GM23248 (cell line): Measurements from ENCODE around the gene MYO10. TPM values are rescaled to one million over a fixed set of nuclear protein-coding genes. Genes with fewer than 3 reads are reported as not detected.

ENCODE experiments used
- DNase-seq: peaks from one replicate; pipeline ENCODE4 v3.0.0-alpha.2; 2015
- H2AFZ ChIP-seq: fragments of 200-600 bp; sonication (generic); 2 replicates; pipeline ENCODE4 v1.6.1; 2016; ENCODE audit warnings: antibody characterized with exemption
- H3F3A ChIP-seq: fragments of 200-600 bp; sonication (generic); 2 replicates; pipeline ENCODE4 v1.6.1; 2016; ENCODE audit warnings: mild to moderate bottlenecking, antibody characterized with exemption, mixed run types; ENCODE audit not compliant: insufficient read depth
- H3K27ac ChIP-seq: fragments of 200-600 bp; sonication (generic); 2 replicates; pipeline ENCODE4 v1.5.1; 2016; ENCODE audit warnings: mild to moderate bottlenecking
- H3K27me3 ChIP-seq: fragments of 200-600 bp; sonication (generic); replicated peaks from 2 replicates; pipeline ENCODE4 v1.6.1; 2016; ENCODE audit warnings: mild to moderate bottlenecking; ENCODE audit not compliant: insufficient read depth
- H3K36me3 ChIP-seq: fragments of 200-600 bp; sonication (generic); 2 replicates; pipeline ENCODE4 v1.6.1; 2016; ENCODE audit warnings: low read depth, mild to moderate bottlenecking
- H3K4me1 ChIP-seq: fragments of 200-600 bp; sonication (generic); 2 replicates; pipeline ENCODE4 v1.6.1; 2016; ENCODE audit warnings: mild to moderate bottlenecking; ENCODE audit not compliant: insufficient read depth
- H3K4me2 ChIP-seq: fragments of 200-600 bp; sonication (generic); one replicate; pipeline ENCODE4 v1.6.1; 2016; ENCODE audit warnings: mild to moderate bottlenecking; ENCODE audit not compliant: unreplicated experiment
- H3K4me3 ChIP-seq: fragments of 200-600 bp; sonication (generic); 2 replicates; pipeline ENCODE4 v1.5.1; 2016; ENCODE audit warnings: mild to moderate bottlenecking
- H3K79me2 ChIP-seq: fragments of 200-600 bp; sonication (generic); 2 replicates; pipeline ENCODE4 v1.6.1; 2016; ENCODE audit warnings: mild to moderate bottlenecking; ENCODE audit not compliant: insufficient read depth
- H3K9ac ChIP-seq: fragments of 200-600 bp; sonication (generic); 2 replicates; pipeline ENCODE4 v1.6.1; 2016; ENCODE audit warnings: mild to moderate bottlenecking
- H3K9me2 ChIP-seq: fragments of 200-600 bp; sonication (generic); 2 replicates; pipeline ENCODE4 v1.6.1; 2016; ENCODE audit warnings: mixed run types, mild to moderate bottlenecking, moderate library complexity; ENCODE audit not compliant: insufficient read depth
- H3K9me3 ChIP-seq: fragments of 200-600 bp; sonication (generic); one replicate; pipeline ENCODE4 v1.6.1; 2017; ENCODE audit warnings: low read depth
- H4K20me1 ChIP-seq: fragments of 200-600 bp; sonication (generic); 2 replicates; pipeline ENCODE4 v1.6.0; 2016; ENCODE audit not compliant: insufficient read depth
- EZH2 ChIP-seq: fragments of 200-600 bp; sonication (generic); IDR thresholded peaks from 2 replicates; pipeline ENCODE4 v1.6.1; 2018; ENCODE audit warnings: antibody characterized with exemption, mild to moderate bottlenecking; ENCODE audit not compliant: insufficient read depth, poor library complexity, severe bottlenecking
- EZH2phosphoT487 ChIP-seq: fragments of 200-600 bp; sonication (generic); IDR thresholded peaks from 2 replicates; pipeline ENCODE4 v1.6.1; 2018; ENCODE audit warnings: antibody characterized with exemption, moderate library complexity, mild to moderate bottlenecking, low read depth; ENCODE audit not compliant: insufficient read depth
- WGBS, 2 experiments: methylation state at CpG; one replicate each; pipeline ENCODE4 v1.1.6; 2015 to 2017; ENCODE audit warnings: low lambda C conversion rate in 2 of 2, low coverage in 1 of 2; ENCODE audit errors: missing lambda C conversion rate in 2 of 2; 5-methylcytosine and 5-hydroxymethylcytosine counted together
- in situ Hi-C: fragments of 300-500 bp; cut with MboI; formaldehyde crosslinking; loops from 2 replicates; pipeline ENCODE4 v1.15.0; 2020
- polyA plus RNA-seq: library from polyadenylated mRNA; unstranded; fragments of >200 nt; fragmentation: Nextera tagmentation; extraction: Ambion mirVana; gene quantifications from 2 replicates; pipeline ENCODE4 v1.2.1, GENCODE V29; 2016
- total RNA-seq: library from RNA; depleted of rRNA; stranded (reverse); fragments of >200 nt; shearing (Covaris generic); gene quantifications from 2 replicates; pipeline ENCODE4 v1.2.3, GENCODE V29; 2014

Gene MYO10
- total and polyA plus RNA-seq, 2 experiments from 2014 or later, result 43.2 to 47.0 TPM

DNA sequence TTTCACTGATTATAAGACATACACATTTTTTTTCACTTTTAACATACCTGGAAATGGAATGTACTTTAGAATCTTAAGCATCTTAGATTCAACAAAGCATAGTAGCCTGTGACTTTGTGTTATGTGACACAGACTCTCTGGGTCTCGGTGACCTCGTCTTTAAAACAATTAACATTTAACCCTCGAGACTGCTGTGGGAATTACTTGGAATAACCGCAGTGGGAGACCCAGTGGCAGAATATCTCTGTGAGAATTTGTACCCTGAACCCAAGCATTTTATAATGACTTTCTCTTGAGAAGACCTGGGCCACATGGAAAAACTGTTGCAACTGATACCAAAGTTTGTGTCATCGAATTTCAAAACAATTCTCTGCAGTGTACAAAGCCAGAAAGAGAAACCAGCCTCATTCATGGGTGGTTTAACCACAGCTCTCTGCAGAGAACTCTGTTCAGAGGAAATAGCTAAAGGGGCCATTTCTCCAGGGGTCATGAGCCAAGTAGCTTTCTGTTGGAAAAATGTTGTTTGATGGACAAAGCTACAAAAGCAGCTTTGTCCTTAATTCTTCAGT, 309.3 kb downstream of the MYO10 start:
- Histone ChIP-seq H3K36me3 (no peaks in the 10 kb centered on the region), H4K20me1 (no peaks in the 10 kb centered on the region)

DNA sequence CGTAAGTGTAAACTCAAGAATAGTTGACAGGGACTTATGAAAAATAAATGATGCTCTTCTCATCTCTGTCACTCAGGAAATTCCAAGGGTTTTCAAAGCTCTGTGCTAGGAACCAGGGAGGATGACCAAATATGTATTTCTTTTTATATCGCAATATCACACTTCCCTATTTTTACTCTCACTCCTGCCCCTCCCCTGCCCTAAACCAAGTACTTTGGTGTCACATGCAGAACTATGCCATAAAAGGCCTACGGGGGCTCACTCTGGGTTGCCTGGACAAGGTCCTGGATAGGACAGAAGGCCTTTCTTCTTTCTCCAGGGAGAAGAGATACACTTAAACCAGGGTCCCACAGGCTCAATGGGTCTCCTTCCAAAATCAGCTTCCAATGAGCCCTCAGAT, 311.0 kb downstream of the MYO10 start:
- TF ChIP-seq EZH2 (no peak), EZH2phosphoT487 (no peak)
- Histone ChIP-seq H3K79me2 (no peaks in the 10 kb centered on the region), H3K4me2 (no peak overlapping the region)

More for the DNA sequence above, 309.3 kb downstream of the MYO10 start:
- H3K4me2 ChIP-seq, result no peak overlapping the region
- H3K27me3 ChIP-seq, result peaks cover 35% of the 10 kb centered on the region
- no peaks in the 10 kb centered on the region for H3K79me2 ChIP-seq
- no peaks in the 10 kb centered on the region for H3F3A ChIP-seq
- no peak overlapping the region for H3K27ac ChIP-seq
- H3K9ac ChIP-seq, result no peak overlapping the region
- WGBS, 2 experiments, result 44 to 46% methylated on average over 5 of the region's 5 CpGs
- in situ Hi-C loops, result no loop called here
- H3K4me1 ChIP-seq, result no peaks in the 10 kb centered on the region
- H3K4me3 ChIP-seq, result no peak overlapping the region
- TF ChIP-seq EZH2phosphoT487, result no peak
- no peak for TF ChIP-seq EZH2
- no peaks in the 10 kb centered on the region for H3K9me3 ChIP-seq
- H3K9me2 ChIP-seq, result no peaks in the 10 kb centered on the region
- no peak overlapping the region for H2AFZ ChIP-seq
- peak; percentile 15 for DNase-seq

DNA sequence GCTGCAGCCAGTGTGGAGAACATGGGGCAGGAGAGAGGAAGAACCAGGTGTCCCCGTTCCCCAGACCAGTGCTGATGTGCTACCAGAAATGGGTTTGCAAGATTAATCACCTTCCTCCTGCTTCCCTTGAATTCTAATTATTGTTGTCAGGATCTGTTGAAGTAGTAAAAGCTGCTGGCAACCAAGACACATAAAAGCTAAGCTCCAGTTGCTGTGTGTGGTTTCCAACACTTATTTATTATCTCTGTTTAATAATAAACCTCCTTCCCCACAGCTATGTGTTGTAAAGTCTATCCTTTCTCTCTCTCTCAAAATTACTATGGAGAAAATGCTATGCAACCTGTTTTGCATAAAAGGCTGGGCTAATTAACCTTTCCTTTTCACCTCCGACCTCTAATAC, 317.0 kb downstream of the MYO10 start:
- no peaks in the 10 kb centered on the region for H3K9me2 ChIP-seq
- peaks cover 54% of the 10 kb centered on the region for H3K27me3 ChIP-seq
- H3F3A ChIP-seq, result peaks cover 4% of the 10 kb centered on the region; the same call in 1 of the 2 replicates
- H3K4me1 ChIP-seq, result no peaks in the 10 kb centered on the region
- H3K9me3 ChIP-seq, result no peaks in the 10 kb centered on the region
- no peak overlapping the region for H3K27ac ChIP-seq
- in situ Hi-C loops, result no loop called here
- H3K4me3 ChIP-seq, result no peak overlapping the region
- WGBS, 2 experiments, result 88 to 97% methylated on average over 2 of the region's 2 CpGs
- no peaks in the 10 kb centered on the region for H4K20me1 ChIP-seq
- H2AFZ ChIP-seq, result no peak overlapping the region
- H3K9ac ChIP-seq, result no peak overlapping the region
- no peaks in the 10 kb centered on the region for H3K36me3 ChIP-seq
- no peaks in the 10 kb centered on the region for H3K79me2 ChIP-seq
- TF ChIP-seq EZH2phosphoT487 (no peak), EZH2 (no peak)
- DNase-seq, result no peak
- no peak overlapping the region for H3K4me2 ChIP-seq

More for the DNA sequence above, 311.0 kb downstream of the MYO10 start:
- Histone ChIP-seq H3K36me3 (no peaks in the 10 kb centered on the region), H3K9me3 (no peaks in the 10 kb centered on the region), H3K4me3 (no peak overlapping the region), H3K27me3 (peaks cover 40% of the 10 kb centered on the region), H3K9ac (no peak overlapping the region), H2AFZ (no peak overlapping the region), H3F3A (no peaks in the 10 kb centered on the region), H3K27ac (no peak overlapping the region), H3K9me2 (no peaks in the 10 kb centered on the region), H4K20me1 (no peaks in the 10 kb centered on the region), H3K4me1 (no peaks in the 10 kb centered on the region)
- WGBS, 2 experiments, result 45 to 57% methylated on average over 3 of the region's 3 CpGs
- no peak for DNase-seq
- in situ Hi-C loops, result no loop called here

DNA sequence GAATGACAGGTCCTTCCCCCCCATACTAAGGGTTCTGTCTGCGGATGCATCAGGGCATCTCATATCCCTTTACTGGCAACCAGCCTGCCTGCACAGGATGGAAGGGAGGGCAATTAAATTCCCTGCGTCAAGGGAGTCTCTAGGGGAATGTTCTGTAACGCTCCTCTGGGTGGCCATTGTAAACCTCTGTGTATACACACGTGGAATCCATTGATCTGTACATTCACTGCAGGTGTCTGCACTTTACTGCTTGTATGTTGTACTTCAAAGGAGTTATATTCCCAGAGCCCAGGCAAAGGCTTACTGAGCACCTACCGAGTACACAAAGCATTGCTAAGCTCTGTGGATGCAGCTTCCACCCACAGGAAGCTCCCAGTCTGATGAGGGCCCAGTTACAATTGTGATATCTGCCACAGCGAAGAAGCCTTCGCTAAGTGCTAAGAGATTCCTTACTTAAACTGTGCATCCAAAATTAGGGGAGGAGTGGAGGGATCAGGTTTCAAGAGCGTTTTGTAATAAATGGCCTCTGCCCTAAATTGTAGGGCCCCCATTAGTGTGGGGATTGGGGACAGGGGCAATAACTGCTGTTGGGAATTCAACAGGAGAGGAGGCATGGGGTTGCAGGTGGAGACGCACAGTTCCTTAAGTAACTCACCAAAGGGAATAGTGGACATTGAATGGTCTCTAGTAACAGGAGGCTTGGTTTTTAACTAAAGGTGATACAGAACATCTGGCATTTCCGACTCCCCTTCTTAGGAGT, 317.8 kb downstream of the MYO10 start:
- H3K27ac ChIP-seq, result no peak overlapping the region
- H4K20me1 ChIP-seq, result no peaks in the 10 kb centered on the region
- TF ChIP-seq EZH2 (no peak), EZH2phosphoT487 (no peak)
- H3K9me3 ChIP-seq, result no peaks in the 10 kb centered on the region
- H3K79me2 ChIP-seq, result no peaks in the 10 kb centered on the region
- H3K4me3 ChIP-seq, result no peak overlapping the region
- in situ Hi-C loops, result no loop called here
- H3F3A ChIP-seq, result peaks cover 4% of the 10 kb centered on the region; the same call in 1 of the 2 replicates
- peaks cover 62% of the 10 kb centered on the region for H3K27me3 ChIP-seq
- no peak overlapping the region for H3K9ac ChIP-seq
- DNase-seq, result no peak
- H3K4me1 ChIP-seq, result no peaks in the 10 kb centered on the region
- no peak overlapping the region for H2AFZ ChIP-seq
- no peaks in the 10 kb centered on the region for H3K9me2 ChIP-seq
- WGBS, 2 experiments, result 80 to 84% methylated on average over 10 of the region's 10 CpGs
- no peak overlapping the region for H3K4me2 ChIP-seq
- no peaks in the 10 kb centered on the region for H3K36me3 ChIP-seq
